ENCODE data around the gene FBXO8.

Gene FBXO8

GRCh38 chr4:174241162-174241561 is 42.3 kb downstream of the FBXO8 start:
- DNase-seq: no peak

- DNase-seq: no peak
Measured at GRCh38 chr4:174236359-174236758, 47.1 kb downstream of the FBXO8 start.

GRCh38 chr4:174230680-174231079 is 52.8 kb downstream of the FBXO8 start:
- no peak for DNase-seq

- DNase-seq: no peak
Measured at GRCh38 chr4:174230148-174230547, 53.3 kb downstream of the FBXO8 start.

GRCh38 chr4:174228988-174229387 is 54.5 kb downstream of the FBXO8 start:
- no peak for DNase-seq

- no peak for DNase-seq
Measured at GRCh38 chr4:174225349-174226049, 58.0 kb downstream of the FBXO8 start.

GRCh38 chr4:174224550-174224949 is 58.9 kb downstream of the FBXO8 start:
- DNase-seq: no peak

GRCh38 chr4:174222266-174222872 is 61.1 kb downstream of the FBXO8 start:
- DNase-seq: no peak

- no peak for DNase-seq
Measured at GRCh38 chr4:174218127-174218790, 65.2 kb downstream of the FBXO8 start.

GRCh38 chr4:174217273-174218126 is 66.0 kb downstream of the FBXO8 start:
- DNase-seq: no peak

GRCh38 chr4:174216799-174217272 is 66.6 kb downstream of the FBXO8 start:
- no peak for DNase-seq

GRCh38 chr4:174215961-174216680 is 67.3 kb downstream of the FBXO8 start:
- no peak for DNase-seq

- no peak for DNase-seq
Measured at GRCh38 chr4:174215057-174215456, 68.4 kb downstream of the FBXO8 start.

- DNase-seq: no peak
Measured at GRCh38 chr4:174214101-174214878, 69.2 kb downstream of the FBXO8 start.

GRCh38 chr4:174213731-174214100 is 69.8 kb downstream of the FBXO8 start:
- no peak for DNase-seq

- DNase-seq: no peak
Measured at GRCh38 chr4:174212061-174212460, 71.4 kb downstream of the FBXO8 start.

GRCh38 chr4:174211622-174212044 is 71.8 kb downstream of the FBXO8 start:
- DNase-seq: no peak

- DNase-seq: no peak
Measured at GRCh38 chr4:174210952-174211490, 72.4 kb downstream of the FBXO8 start.

- no peak for DNase-seq
Measured at GRCh38 chr4:174210354-174210753, 73.1 kb downstream of the FBXO8 start.

GRCh38 chr4:174209341-174209740 is 74.1 kb downstream of the FBXO8 start:
- DNase-seq: no peak

- no peak for DNase-seq
Measured at GRCh38 chr4:174207367-174207766, 76.1 kb downstream of the FBXO8 start.

All from activated CD4-positive, CD25-positive, alpha-beta regulatory T cell treated with anti-CD3 and anti-CD28 coated beads, Interleukin-2, amount 50 U/mL, for 72 hours (primary cell).